K562 (cell line): Measurements from ENCODE around the gene RPLP2.

Experiments
- CTCF ChIP-seq, 3 experiments: IDR thresholded peaks in 2 of 3; conservative IDR thresholded peaks in 1 of 3; 2 replicates each; pipeline ENCODE4 v1.5.1; 2011 to 2012; ENCODE audit warnings: low read length in 3 of 3, mild to moderate bottlenecking in 3 of 3, control low read depth in 2 of 3, improper control_type of control experiment in 1 of 3, inconsistent platforms in 1 of 3, low read depth in 1 of 3, mixed read lengths in 1 of 3, moderate library complexity in 1 of 3; ENCODE audit not compliant: insufficient read depth in 2 of 3
- DPF2 ChIP-seq: fragments of 450-650 bp; IDR thresholded peaks from 2 replicates; pipeline ENCODE4 v1.6.1; 2016
- OTX1 ChIP-seq: fragments of 450-650 bp; formaldehyde crosslinking; IDR thresholded peaks from 2 replicates; pipeline ENCODE4 v1.4.0; 2022; ENCODE audit warnings: mild to moderate bottlenecking
- RBM25 ChIP-seq: fragments of 200-400 bp; formaldehyde crosslinking; IDR thresholded peaks from 2 replicates; pipeline ENCODE4 v1.6.1; 2018; ENCODE audit warnings: low read length, low read depth, moderate library complexity; ENCODE audit not compliant: severe bottlenecking
- ZNF277 ChIP-seq: fragments of 250-450 bp; sonication (Bioruptor Pico); IDR thresholded peaks from 2 replicates; pipeline ENCODE4 v1.8.0; 2022; ENCODE audit warnings: inconsistent platforms, mild to moderate bottlenecking, moderate library complexity, borderline replicate concordance

- TF ChIP-seq DPF2, result no peak
- TF ChIP-seq RBM25, result no peak
- TF ChIP-seq ZNF277 (CRISPR knock-in tag), result no peak
- TF ChIP-seq OTX1, result no peak
- TF ChIP-seq CTCF (IDR thresholded peaks at IDR 0.05 in 2 of 3, conservative IDR thresholded peaks at IDR 0.05 in 1 of 3; ENCODE audit: insufficient read depth in 2 of 3, low read depth in 1 of 3, low read length in 3 of 3), result no peak
Observed at GRCh38 chr11:815675-816432, 6.1 kb downstream of the RPLP2 start.
